ENCODE measurements around the gene LPCAT4. TPM values are rescaled to one million over a fixed set of nuclear protein-coding genes. Genes with fewer than 3 reads are reported as not detected.
"Not testable (repeated sequence)": the region's sequence is repeated elsewhere in the genome, so short reads cannot be mapped to it uniquely, and the experiment has no call there.

LPCAT4 gene
- total and polyA plus RNA-seq, 2 donors (not counting 1 experiment from before 2014, with no cell fraction given) = 6.3 to 21.8 TPM

DNA sequence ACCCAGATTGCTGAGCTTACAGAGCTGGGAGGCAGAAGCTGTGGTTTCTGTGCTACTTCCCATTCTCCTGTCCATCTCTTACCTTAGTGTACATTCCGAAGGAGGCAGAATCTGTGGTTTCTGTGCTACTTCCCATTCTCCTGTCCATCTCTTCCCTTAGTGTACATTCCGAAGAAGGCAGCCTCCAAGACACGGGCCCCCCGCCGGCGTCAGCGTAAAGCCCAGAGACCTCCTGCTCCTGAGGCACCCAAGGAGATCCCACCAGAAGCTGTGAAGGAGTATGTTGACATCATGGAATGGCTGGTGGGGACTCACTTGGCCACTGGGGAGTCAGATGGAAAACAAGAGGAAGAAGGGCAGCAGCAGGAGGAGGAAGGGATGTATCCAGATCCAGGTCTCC lies 12.7 kb downstream of the LPCAT4 start:
- Histone ChIP-seq H3K36me3 (ENCODE audit: control insufficient read depth, insufficient read depth, low read length) (peaks cover 4% of the 10 kb centered on the region), H3K9ac (ENCODE audit: insufficient read depth, low read length) (no peak overlapping the region)

GRCh38 chr15:34353627-34354026 lies 13.4 kb downstream of the LPCAT4 start:
- H3K4me3 ChIP-seq (replicated peaks in 1 of 4; ENCODE audit: control extremely low read depth in 1 of 4, insufficient read depth in 1 of 4, low read depth in 3 of 4, low read length in 4 of 4) = no peak overlapping the region

More for the DNA sequence above, 12.7 kb downstream of the LPCAT4 start:
- DNase-seq (ENCODE audit: low read depth in 2 of 2) = no peak
- H3K4me1 ChIP-seq (ENCODE audit: control insufficient read depth, extremely low read depth, insufficient read depth, low read length) = no peaks in the 10 kb centered on the region
- no peak for TF ChIP-seq EZH2 (IDR thresholded peaks at IDR 0.05; ENCODE audit: low read length, missing control alignments)
- no peak for TF ChIP-seq CTCF (conservative IDR thresholded peaks at IDR 0.05 in 1 of 2, IDR thresholded peaks at IDR 0.05 in 1 of 2; ENCODE audit: low read depth in 1 of 2, low read length in 2 of 2)
- H3K4me2 ChIP-seq (ENCODE audit: extremely low read depth, insufficient read depth, low read length) = no peak overlapping the region
- no peak overlapping the region for H3K4me3 ChIP-seq (replicated peaks in 1 of 4; ENCODE audit: control extremely low read depth in 1 of 4, insufficient read depth in 1 of 4, low read depth in 3 of 4, low read length in 4 of 4)
- no peaks in the 10 kb centered on the region for H4K20me1 ChIP-seq (ENCODE audit: control insufficient read depth, extremely low read depth, insufficient read depth, low read length)
- H3K9me3 ChIP-seq (ENCODE audit: control insufficient read depth, insufficient read depth, low read depth, low read length) = no peaks in the 10 kb centered on the region
- no peaks in the 10 kb centered on the region for H3K27me3 ChIP-seq (ENCODE audit: control insufficient read depth, insufficient read depth, low read length)
- H3K79me2 ChIP-seq (ENCODE audit: control insufficient read depth, insufficient read depth, low read length) = no peaks in the 10 kb centered on the region
- no peak overlapping the region for H2AFZ ChIP-seq (ENCODE audit: low read length)
- H3K27ac ChIP-seq (ENCODE audit: insufficient read depth, low read length) = no peak overlapping the region

DNA sequence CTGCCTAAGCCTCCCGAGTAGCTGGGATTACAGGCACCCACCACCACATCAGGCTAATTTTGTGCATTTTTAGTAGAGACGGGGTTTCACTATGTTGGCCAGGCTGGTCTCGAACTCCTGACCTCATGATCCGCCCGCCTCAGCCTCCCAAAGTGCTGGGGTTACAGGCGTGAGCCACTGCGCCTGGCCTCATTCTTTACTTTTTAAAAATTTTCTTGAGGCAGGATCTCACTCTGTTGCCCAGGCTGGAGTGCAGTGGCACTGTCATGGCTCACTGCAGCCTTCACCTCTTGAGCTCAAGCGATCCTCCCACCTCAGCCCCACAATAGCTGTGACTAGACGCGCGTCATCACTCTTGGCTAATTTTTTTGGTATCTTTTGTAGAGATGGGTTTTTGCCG lies 14.0 kb downstream of the LPCAT4 start:
- not testable (repeated sequence) for H3K4me2 ChIP-seq (ENCODE audit: extremely low read depth, insufficient read depth, low read length); H3K27me3 ChIP-seq (ENCODE audit: control insufficient read depth, insufficient read depth, low read length); H3K4me1 ChIP-seq (ENCODE audit: control insufficient read depth, extremely low read depth, insufficient read depth, low read length); H3K36me3 ChIP-seq (ENCODE audit: control insufficient read depth, insufficient read depth, low read length); H3K27ac ChIP-seq (ENCODE audit: insufficient read depth, low read length); H4K20me1 ChIP-seq (ENCODE audit: control insufficient read depth, extremely low read depth, insufficient read depth, low read length); H3K9ac ChIP-seq (ENCODE audit: insufficient read depth, low read length); H3K4me3 ChIP-seq (replicated peaks in 1 of 4; ENCODE audit: control extremely low read depth in 1 of 4, insufficient read depth in 1 of 4, low read depth in 3 of 4, low read length in 4 of 4); H3K9me3 ChIP-seq (ENCODE audit: control insufficient read depth, insufficient read depth, low read depth, low read length); H2AFZ ChIP-seq (ENCODE audit: low read length); DNase-seq (ENCODE audit: low read depth in 2 of 2); H3K79me2 ChIP-seq (ENCODE audit: control insufficient read depth, insufficient read depth, low read length)

More at GRCh38 chr15:34353627-34354026, 13.4 kb downstream of the LPCAT4 start:
- Histone ChIP-seq H4K20me1 (ENCODE audit: control insufficient read depth, extremely low read depth, insufficient read depth, low read length) (no peaks in the 10 kb centered on the region), H3K9me3 (ENCODE audit: control insufficient read depth, insufficient read depth, low read depth, low read length) (no peaks in the 10 kb centered on the region), H3K79me2 (ENCODE audit: control insufficient read depth, insufficient read depth, low read length) (no peaks in the 10 kb centered on the region), H3K27me3 (ENCODE audit: control insufficient read depth, insufficient read depth, low read length) (no peaks in the 10 kb centered on the region), H3K27ac (ENCODE audit: insufficient read depth, low read length) (no peak overlapping the region), H3K4me1 (ENCODE audit: control insufficient read depth, extremely low read depth, insufficient read depth, low read length) (no peaks in the 10 kb centered on the region), H3K4me2 (ENCODE audit: extremely low read depth, insufficient read depth, low read length) (no peak overlapping the region), H2AFZ (ENCODE audit: low read length) (no peak overlapping the region), H3K9ac (ENCODE audit: insufficient read depth, low read length) (no peak overlapping the region), H3K36me3 (ENCODE audit: control insufficient read depth, insufficient read depth, low read length) (peaks cover 2% of the 10 kb centered on the region)
- no peak for DNase-seq (ENCODE audit: low read depth in 2 of 2)
- TF ChIP-seq EZH2 (IDR thresholded peaks at IDR 0.05; ENCODE audit: low read length, missing control alignments) = no peak
- TF ChIP-seq CTCF (conservative IDR thresholded peaks at IDR 0.05 in 1 of 2, IDR thresholded peaks at IDR 0.05 in 1 of 2; ENCODE audit: low read depth in 1 of 2, low read length in 2 of 2) = no peak

Measured in fibroblast of lung (primary cell).